ENCODE data around the gene PLN.
A peak's percentile ranks its signal among the peaks of the same experiment; 100 is the strongest.

The PLN gene

DNA sequence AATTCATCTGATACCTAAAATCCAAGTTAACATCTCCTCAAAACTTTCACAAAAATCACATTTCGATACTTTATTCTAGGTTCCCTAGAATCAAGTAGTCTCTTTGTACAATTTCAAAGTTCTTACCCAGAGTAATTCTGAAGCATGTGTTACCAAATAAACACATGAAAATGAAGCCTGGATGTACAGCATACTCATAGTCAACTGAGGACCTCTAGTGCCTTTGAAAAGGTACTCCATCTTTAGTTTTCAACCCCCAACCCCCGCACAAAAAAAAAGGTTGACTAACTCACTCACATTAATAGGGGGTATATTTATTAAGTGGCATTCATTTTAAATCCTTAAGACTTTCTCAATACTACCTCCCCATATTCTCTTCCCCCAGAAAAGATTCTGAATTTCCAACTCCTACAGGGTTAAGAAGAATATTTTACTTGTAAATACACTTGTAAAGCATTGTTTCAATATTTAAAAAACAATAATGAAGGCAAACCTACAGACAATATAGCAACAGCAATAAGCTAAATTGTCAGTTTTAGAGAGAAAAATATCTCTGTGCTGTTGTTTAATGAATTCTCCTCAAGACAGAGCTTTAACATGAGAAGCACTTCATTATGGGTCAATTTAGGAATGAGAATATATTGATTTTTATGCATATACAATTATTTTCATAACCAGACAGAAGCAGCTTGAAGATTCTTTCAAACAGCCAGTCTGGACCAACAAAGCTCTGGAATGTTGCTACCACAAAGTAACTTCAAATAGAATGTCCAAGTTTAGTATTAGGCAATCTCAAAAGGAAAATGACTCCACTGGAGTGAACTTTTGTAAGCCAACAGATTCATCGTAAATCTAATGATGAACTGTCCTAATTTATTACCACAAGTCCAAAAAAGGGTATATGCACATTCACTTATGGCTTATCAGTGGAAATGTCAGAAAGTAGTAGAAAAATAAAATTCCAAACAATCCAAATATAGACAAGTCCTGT is 3.3 kb downstream of the PLN start (continued):
- no peak for TF ChIP-seq REST (tag by site-specific recombination; IDR thresholded peaks at IDR 0.05)
- 0 out of 2 replicates have a peak, but pooled peaks have one; percentile 8 for TF ChIP-seq ZBTB8A (tag by site-specific recombination; IDR thresholded peaks at IDR 0.05)
- TF ChIP-seq, protein P1, sequence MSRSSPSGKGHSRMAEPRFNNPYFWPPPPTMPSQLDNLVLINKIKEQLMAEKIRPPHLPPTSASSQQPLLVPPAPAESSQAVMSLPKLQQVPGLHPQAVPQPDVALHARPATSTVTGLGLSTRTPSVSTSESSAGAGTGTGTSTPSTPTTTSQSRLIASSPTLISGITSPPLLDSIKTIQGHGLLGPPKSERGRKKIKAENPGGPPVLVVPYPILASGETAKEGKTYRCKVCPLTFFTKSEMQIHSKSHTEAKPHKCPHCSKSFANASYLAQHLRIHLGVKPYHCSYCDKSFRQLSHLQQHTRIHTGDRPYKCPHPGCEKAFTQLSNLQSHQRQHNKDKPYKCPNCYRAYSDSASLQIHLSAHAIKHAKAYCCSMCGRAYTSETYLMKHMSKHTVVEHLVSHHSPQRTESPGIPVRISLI (tag by site-specific recombination; IDR thresholded peaks at IDR 0.05): 0 out of 2 replicates have a peak, but pooled peaks have one; percentile 48
- TF ChIP-seq ZNF26 (tag by site-specific recombination; IDR thresholded peaks at IDR 0.05): no peak
- no peak for TF ChIP-seq ZSCAN30 (tag by site-specific recombination; IDR thresholded peaks at IDR 0.05)

DNA sequence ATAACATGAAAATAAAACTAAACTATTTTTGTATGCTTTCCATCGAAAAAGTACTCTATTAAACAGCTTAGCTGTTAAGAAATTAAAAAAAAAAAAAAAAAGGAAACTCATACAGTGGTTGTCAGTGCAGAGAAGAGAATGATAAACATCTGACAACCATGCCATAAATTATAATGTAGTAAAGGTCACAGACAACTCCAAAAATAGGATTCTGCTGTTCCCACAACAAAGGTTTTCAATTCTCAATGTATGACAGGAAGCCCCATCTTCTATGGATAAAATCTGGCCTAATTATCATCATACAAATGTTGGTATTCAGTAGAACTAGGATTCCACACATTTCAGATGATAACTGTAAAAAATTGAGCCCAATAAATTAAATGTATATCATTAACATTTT is 5.0 kb downstream of the PLN start:
- POLR2A ChIA-PET: interaction anchor here (0.6 kb wide), 1 partner anchor 486 kb away, joined by 5 read pairs; no protein-coding TSS in a partner anchor
- CTCF ChIA-PET: interaction anchor here (0.6 to 3.0 kb wide), 8 partner anchors 12 to 713 kb away, joined by 3 to 12 read pairs (median 3); no protein-coding TSS in a partner anchor
- Histone ChIP-seq H3K4me3 (ENCODE audit: low read depth, low read length) (no peak overlapping the region), H3K9me3 (ENCODE audit: control insufficient read depth, insufficient read depth, low read depth, low read length) (no peaks in the 10 kb centered on the region), H3K27ac (ENCODE audit: extremely low read depth, low read depth, low read length) (no peak overlapping the region), H3K36me3 (ENCODE audit: control insufficient read depth in 2 of 2, insufficient read depth in 1 of 2, low read length in 2 of 2) (no peaks in the 10 kb centered on the region), H3K4me1 (ENCODE audit: control insufficient read depth, insufficient read depth, low read length) (no peaks in the 10 kb centered on the region; the same call in 1 of the 2 replicates)
- TF ChIP-seq ZNF2 (tag by site-specific recombination; IDR thresholded peaks at IDR 0.05): no peak
- TF ChIP-seq ZNF549 (tag by site-specific recombination; IDR thresholded peaks at IDR 0.05): no peak
- TF ChIP-seq REPIN1 (tag by site-specific recombination; IDR thresholded peaks at IDR 0.05; ENCODE audit: low read depth): no peak
- TF ChIP-seq ZNF114 (tag by site-specific recombination; IDR thresholded peaks at IDR 0.05): no peak
- no peak for TF ChIP-seq ZNF423 (tag by site-specific recombination; IDR thresholded peaks at IDR 0.05)
- no peak for TF ChIP-seq ZNF785 (tag by site-specific recombination; IDR thresholded peaks at IDR 0.05)
- TF ChIP-seq, protein P2, sequence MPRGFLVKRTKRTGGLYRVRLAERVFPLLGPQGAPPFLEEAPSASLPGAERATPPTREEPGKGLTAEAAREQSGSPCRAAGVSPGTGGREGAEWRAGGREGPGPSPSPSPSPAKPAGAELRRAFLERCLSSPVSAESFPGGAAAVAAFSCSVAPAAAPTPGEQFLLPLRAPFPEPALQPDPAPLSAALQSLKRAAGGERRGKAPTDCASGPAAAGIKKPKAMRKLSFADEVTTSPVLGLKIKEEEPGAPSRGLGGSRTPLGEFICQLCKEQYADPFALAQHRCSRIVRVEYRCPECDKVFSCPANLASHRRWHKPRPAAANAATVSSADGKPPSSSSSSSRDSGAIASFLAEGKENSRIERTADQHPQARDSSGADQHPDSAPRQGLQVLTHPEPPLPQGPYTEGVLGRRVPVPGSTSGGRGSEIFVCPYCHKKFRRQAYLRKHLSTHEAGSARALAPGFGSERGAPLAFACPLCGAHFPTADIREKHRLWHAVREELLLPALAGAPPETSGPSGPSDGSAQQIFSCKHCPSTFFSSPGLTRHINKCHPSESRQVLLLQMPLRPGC (tag by site-specific recombination; IDR thresholded peaks at IDR 0.05): no peak
- no peak for TF ChIP-seq ZNF555 (tag by site-specific recombination; conservative IDR thresholded peaks at IDR 0.05)
- TF ChIP-seq REST (tag by site-specific recombination; IDR thresholded peaks at IDR 0.05): no peak
- TF ChIP-seq ZNF600 (tag by site-specific recombination; IDR thresholded peaks at IDR 0.05): no peak
- no peak for TF ChIP-seq ZNF623 (tag by site-specific recombination; IDR thresholded peaks at IDR 0.05)
- TF ChIP-seq WT1 (tag by site-specific recombination; IDR thresholded peaks at IDR 0.05): no peak
- TF ChIP-seq RBAK (tag by site-specific recombination; IDR thresholded peaks at IDR 0.05): no peak
- no peak for TF ChIP-seq ZNF112 (tag by site-specific recombination; IDR thresholded peaks at IDR 0.05)
- no peak for TF ChIP-seq ZNF521 (tag by site-specific recombination; IDR thresholded peaks at IDR 0.05)
